RWPE1 (cell line): ENCODE results near the gene RMDN2.

Experiments
- CTCF ChIA-PET: fragments of 350-600 bp; sonication (Branson Sonifier 250); formaldehyde crosslinking; extraction: SDS; loops from one replicate; lab custom pipeline; 2021; lab: Yijun Ruan, JAX
- POLR2A ChIA-PET: fragments of 400-600 bp; formaldehyde crosslinking; extraction: SDS; loops from one replicate; lab custom pipeline; 2020; ENCODE audit warnings: antibody characterized with exemption; ENCODE audit not compliant: low non-redundant PET; lab: Yijun Ruan, JAX
- DNase-seq: peaks from one replicate; pipeline ENCODE4 v3.0.0; 2012; ENCODE audit warnings: low spot score
- H3K27ac ChIP-seq: fragments of 450-650 bp; 2 replicates; pipeline ENCODE4 v1.5.1; 2017
- CTCF ChIP-seq: fragments of 450-650 bp; conservative IDR thresholded peaks from 2 replicates; pipeline ENCODE4 v1.5.1; 2017; ENCODE audit warnings: low read depth, mild to moderate bottlenecking

Gene RMDN2

GRCh38 chr2:37925063-37925897, at the start of gene RMDN2:
Gene RMDN2, plus strand, starts transcription at chr2:37925287. Its CDS starts 3,991 bp downstream, at chr2:37929278.
- ChIA-PET CTCF (interaction anchor here (0.5 to 1.4 kb wide), 5 partner anchors 34 to 334 kb away, joined by 3 to 8 read pairs (median 5); no protein-coding TSS in a partner anchor), POLR2A (interaction anchor here (1.0 kb wide), 1 partner anchor 173 kb away, joined by 3 read pairs; no protein-coding TSS in a partner anchor)
- DNase-seq: peak; percentile 85
- TF ChIP-seq CTCF: no peak
- H3K27ac ChIP-seq: peak within 1 kb of the TSS; percentile 92

GRCh38 chr2:37875403-37875906, 49.6 kb upstream of the RMDN2 start:
- no peak overlapping the region for H3K27ac ChIP-seq
- POLR2A ChIA-PET: no interaction called here
- CTCF ChIA-PET: interaction anchor here (0.5 to 2.8 kb wide), 4 partner anchors 63 to 479 kb away, joined by 4 to 60 read pairs (median 8); no protein-coding TSS in a partner anchor
- DNase-seq: no peak
- TF ChIP-seq CTCF: no peak

- no peak for TF ChIP-seq CTCF
- POLR2A ChIA-PET: no interaction called here
- no peak overlapping the region for H3K27ac ChIP-seq
- CTCF ChIA-PET: interaction anchor here (0.5 to 2.8 kb wide), 5 partner anchors 64 to 479 kb away, joined by 4 to 60 read pairs (median 6); no protein-coding TSS in a partner anchor
- DNase-seq: no peak
Measured at GRCh38 chr2:37876227-37876626, 48.9 kb upstream of the RMDN2 start.

- peak; percentile 74 for TF ChIP-seq CTCF
- H3K27ac ChIP-seq: no peak overlapping the region
- ChIA-PET POLR2A (interaction anchor here (0.6 kb wide), 1 partner anchor 462 kb away, joined by 3 read pairs; no protein-coding TSS in a partner anchor), CTCF (interaction anchor here (0.5 to 2.8 kb wide), 29 partner anchors 12 to 730 kb away, joined by 3 to 60 read pairs (median 4); no protein-coding TSS in a partner anchor)
- peak; percentile 67 for DNase-seq
Measured at GRCh38 chr2:37877457-37878315, 47.4 kb upstream of the RMDN2 start.

- DNase-seq: no peak
- TF ChIP-seq CTCF: no peak
- H3K27ac ChIP-seq: no peak overlapping the region
- ChIA-PET CTCF (interaction anchor here (0.6 to 2.8 kb wide), 4 partner anchors 64 to 482 kb away, joined by 3 to 60 read pairs (median 8); no protein-coding TSS in a partner anchor), POLR2A (no interaction called here)
Measured at GRCh38 chr2:37878536-37878935, 46.6 kb upstream of the RMDN2 start.
